ENCODE results near the gene MYH3.

MYH3 gene

DNA sequence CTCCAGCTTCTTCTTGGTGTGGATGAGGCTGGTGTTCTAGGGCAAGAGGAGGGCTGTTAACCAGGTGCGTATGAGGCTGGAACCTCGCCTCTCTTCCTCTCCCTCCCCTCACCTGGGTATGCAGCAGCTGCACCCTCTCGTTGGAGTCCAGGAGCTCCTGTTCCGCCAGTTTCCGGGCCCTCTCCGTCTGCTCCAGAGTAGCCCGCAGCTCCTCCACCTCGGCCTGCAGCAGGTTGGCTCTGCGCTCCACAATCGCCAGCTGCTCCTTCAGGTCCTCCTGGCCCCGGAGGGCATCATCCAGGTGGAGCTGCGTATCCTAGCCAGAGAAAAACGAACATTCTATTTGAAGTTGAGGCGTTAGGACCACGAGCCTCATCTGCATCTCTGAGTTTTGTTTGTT lies 25.4 kb downstream of the MYH3 start:
- Histone ChIP-seq H3K4me3 (ENCODE audit: low read depth, low read length) (no peak overlapping the region), H3K9me3 (ENCODE audit: control insufficient read depth, low read length) (no peaks in the 10 kb centered on the region), H3K79me2 (no peaks in the 10 kb centered on the region), H3K27ac (no peak overlapping the region), H3K36me3 (ENCODE audit: control insufficient read depth, insufficient read depth, low read length) (no peaks in the 10 kb centered on the region), H2AFZ (no peak overlapping the region), H3K4me2 (ENCODE audit: low read length) (no peak overlapping the region), H3K27me3 (ENCODE audit: control insufficient read depth, insufficient read depth, low read length) (no peaks in the 10 kb centered on the region), H3K4me1 (no peaks in the 10 kb centered on the region), H3K9ac (no peak overlapping the region)
- TF ChIP-seq, protein P1, sequence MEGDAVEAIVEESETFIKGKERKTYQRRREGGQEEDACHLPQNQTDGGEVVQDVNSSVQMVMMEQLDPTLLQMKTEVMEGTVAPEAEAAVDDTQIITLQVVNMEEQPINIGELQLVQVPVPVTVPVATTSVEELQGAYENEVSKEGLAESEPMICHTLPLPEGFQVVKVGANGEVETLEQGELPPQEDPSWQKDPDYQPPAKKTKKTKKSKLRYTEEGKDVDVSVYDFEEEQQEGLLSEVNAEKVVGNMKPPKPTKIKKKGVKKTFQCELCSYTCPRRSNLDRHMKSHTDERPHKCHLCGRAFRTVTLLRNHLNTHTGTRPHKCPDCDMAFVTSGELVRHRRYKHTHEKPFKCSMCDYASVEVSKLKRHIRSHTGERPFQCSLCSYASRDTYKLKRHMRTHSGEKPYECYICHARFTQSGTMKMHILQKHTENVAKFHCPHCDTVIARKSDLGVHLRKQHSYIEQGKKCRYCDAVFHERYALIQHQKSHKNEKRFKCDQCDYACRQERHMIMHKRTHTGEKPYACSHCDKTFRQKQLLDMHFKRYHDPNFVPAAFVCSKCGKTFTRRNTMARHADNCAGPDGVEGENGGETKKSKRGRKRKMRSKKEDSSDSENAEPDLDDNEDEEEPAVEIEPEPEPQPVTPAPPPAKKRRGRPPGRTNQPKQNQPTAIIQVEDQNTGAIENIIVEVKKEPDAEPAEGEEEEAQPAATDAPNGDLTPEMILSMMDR (IDR thresholded peaks at IDR 0.05) = no peak

- Histone ChIP-seq H3K9me3 (ENCODE audit: control insufficient read depth, low read length) (no peaks in the 10 kb centered on the region), H3K27ac (no peak overlapping the region), H3K4me1 (no peaks in the 10 kb centered on the region), H3K9ac (no peak overlapping the region), H3K36me3 (ENCODE audit: control insufficient read depth, insufficient read depth, low read length) (no peaks in the 10 kb centered on the region), H3K27me3 (ENCODE audit: control insufficient read depth, insufficient read depth, low read length) (no peaks in the 10 kb centered on the region), H3K4me2 (ENCODE audit: low read length) (no peak overlapping the region), H2AFZ (peak overlapping the region; percentile 27), H3K4me3 (ENCODE audit: low read depth, low read length) (no peak overlapping the region), H3K79me2 (no peaks in the 10 kb centered on the region)
- TF ChIP-seq, protein P1 (IDR thresholded peaks at IDR 0.05) = peak; percentile 73
Observed at GRCh38 chr17:10631048-10631700, 25.9 kb downstream of the MYH3 start.

DNA sequence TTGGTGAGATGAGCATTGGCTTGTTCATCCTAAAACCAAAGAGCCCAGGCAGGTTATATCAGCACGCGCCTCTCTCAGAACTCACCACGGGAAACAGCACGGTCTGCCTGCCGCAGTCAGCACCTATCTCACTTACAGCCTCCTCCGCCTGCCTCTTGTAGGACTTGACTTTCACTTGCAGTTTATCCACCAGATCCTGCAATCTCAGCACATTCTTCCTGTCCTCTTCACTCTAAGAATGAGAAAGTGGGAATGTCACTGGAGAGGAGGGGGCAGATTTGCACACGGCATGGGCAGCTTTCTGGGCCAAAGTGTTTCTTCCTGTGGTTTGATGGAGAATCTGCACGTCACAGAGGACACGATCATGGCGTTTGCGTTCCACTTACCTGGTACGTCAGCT lies 27.4 kb downstream of the MYH3 start:
- Histone ChIP-seq H3K9me3 (ENCODE audit: control insufficient read depth, low read length) (no peaks in the 10 kb centered on the region), H3K36me3 (ENCODE audit: control insufficient read depth, insufficient read depth, low read length) (no peaks in the 10 kb centered on the region), H3K4me2 (ENCODE audit: low read length) (no peak overlapping the region), H2AFZ (no peak overlapping the region), H3K27ac (no peak overlapping the region), H3K4me3 (ENCODE audit: low read depth, low read length) (no peak overlapping the region), H3K4me1 (no peaks in the 10 kb centered on the region), H3K27me3 (ENCODE audit: control insufficient read depth, insufficient read depth, low read length) (no peaks in the 10 kb centered on the region), H3K9ac (no peak overlapping the region), H3K79me2 (no peaks in the 10 kb centered on the region)
- TF ChIP-seq, protein P1 (IDR thresholded peaks at IDR 0.05) = no peak

- Histone ChIP-seq H3K4me1 (no peaks in the 10 kb centered on the region), H3K79me2 (no peaks in the 10 kb centered on the region), H3K36me3 (ENCODE audit: control insufficient read depth, insufficient read depth, low read length) (no peaks in the 10 kb centered on the region), H3K4me2 (ENCODE audit: low read length) (no peak overlapping the region), H3K27me3 (ENCODE audit: control insufficient read depth, insufficient read depth, low read length) (no peaks in the 10 kb centered on the region), H2AFZ (no peak overlapping the region), H3K9me3 (ENCODE audit: control insufficient read depth, low read length) (no peaks in the 10 kb centered on the region), H3K4me3 (ENCODE audit: low read depth, low read length) (no peak overlapping the region), H3K9ac (no peak overlapping the region), H3K27ac (no peak overlapping the region)
- TF ChIP-seq, protein P1 (IDR thresholded peaks at IDR 0.05) = no peak
Observed at GRCh38 chr17:10628756-10629155, 28.4 kb downstream of the MYH3 start.

GRCh38 chr17:10626390-10626789 lies 30.7 kb downstream of the MYH3 start:
- no peaks in the 10 kb centered on the region for H3K79me2 ChIP-seq
- H3K4me3 ChIP-seq (ENCODE audit: low read depth, low read length) = no peak overlapping the region
- no peaks in the 10 kb centered on the region for H3K4me1 ChIP-seq
- no peak overlapping the region for H2AFZ ChIP-seq
- no peaks in the 10 kb centered on the region for H3K27me3 ChIP-seq (ENCODE audit: control insufficient read depth, insufficient read depth, low read length)
- H3K4me2 ChIP-seq (ENCODE audit: low read length) = no peak overlapping the region
- no peaks in the 10 kb centered on the region for H3K36me3 ChIP-seq (ENCODE audit: control insufficient read depth, insufficient read depth, low read length)
- H3K9me3 ChIP-seq (ENCODE audit: control insufficient read depth, low read length) = no peaks in the 10 kb centered on the region
- TF ChIP-seq, protein P1 (IDR thresholded peaks at IDR 0.05) = no peak
- H3K27ac ChIP-seq = no peak overlapping the region
- H3K9ac ChIP-seq = no peak overlapping the region
